Natural killer cell (primary cell): ENCODE results near the gene DCUN1D3. TPM values are rescaled to one million over a fixed set of nuclear protein-coding genes. Genes with fewer than 3 reads are reported as not detected.

Source experiments
- ATAC-seq, 3 donors: fragments of 150-1000 bp in 2 of 3; fragments of 200-7000 bp in 1 of 3; cut with Tn5 transposase; 1 replicate in 1 of 3; 2 replicates in 2 of 3; pipeline ENCODE4 v1.10.0; 2021; ENCODE audit warnings: mild to moderate bottlenecking in 2 of 3, moderate library complexity in 2 of 3
- DNase-seq, 2 donors: peaks; one replicate each; pipeline versions ENCODE4 v3.0.0 to v3.0.0-alpha.2; 2013 to 2021; ENCODE audit warnings: mixed read lengths in 1 of 2
- H3K27ac ChIP-seq: one replicate; pipeline ENCODE4 v1.5.1; 2013; ENCODE audit warnings: mild to moderate bottlenecking, low read length
- H3K27me3 ChIP-seq: one replicate; pipeline ENCODE4 v1.6.1; 2013; ENCODE audit warnings: low read length; ENCODE audit not compliant: control insufficient read depth, insufficient read depth
- H3K36me3 ChIP-seq: one replicate; pipeline ENCODE4 v1.6.1; 2013; ENCODE audit warnings: low read length; ENCODE audit not compliant: control insufficient read depth, insufficient read depth
- H3K4me1 ChIP-seq: one replicate; pipeline ENCODE4 v1.6.1; 2013; ENCODE audit warnings: low read length; ENCODE audit not compliant: control insufficient read depth, insufficient read depth
- H3K4me3 ChIP-seq: one replicate; pipeline ENCODE4 v1.5.1; 2013; ENCODE audit warnings: low read length
- H3K9me3 ChIP-seq: one replicate; pipeline ENCODE4 v1.6.1; 2013; ENCODE audit warnings: low read length; ENCODE audit not compliant: control insufficient read depth, insufficient read depth
- H3K27ac Mint-ChIP-seq, 2 donors: one replicate each; pipeline ENCODE4 v1.8.0; 2022; ENCODE audit warnings: mild to moderate bottlenecking in 2 of 2, mixed read lengths in 2 of 2, moderate library complexity in 1 of 2
- H3K27me3 Mint-ChIP-seq, 2 donors: one replicate each; pipeline ENCODE4 v1.8.0; 2022; ENCODE audit warnings: low read depth in 2 of 2, mixed read lengths in 2 of 2
- H3K36me3 Mint-ChIP-seq: one replicate; pipeline ENCODE4 v1.8.0; 2022; ENCODE audit warnings: mixed read lengths
- H3K4me1 Mint-ChIP-seq, 2 donors: one replicate each; pipeline ENCODE4 v1.8.0; 2022; ENCODE audit warnings: mixed read lengths in 2 of 2
- H3K4me3 Mint-ChIP-seq: one replicate; pipeline ENCODE4 v1.8.0; 2022; ENCODE audit warnings: mild to moderate bottlenecking, moderate library complexity, mixed read lengths
- H3K9me3 Mint-ChIP-seq, 2 donors: one replicate each; pipeline ENCODE4 v1.8.0; 2022; ENCODE audit warnings: mixed read lengths in 2 of 2
- WGBS: methylation state at CpG from one replicate; pipeline ENCODE4 v1.1.7; 2013; ENCODE audit warnings: missing lambda C conversion rate; ENCODE audit not compliant: insufficient coverage; 5-methylcytosine and 5-hydroxymethylcytosine counted together
- intact Hi-C: fragments of 100-400 bp; cut with micrococcal nuclease; formaldehyde crosslinking; loops from one replicate; pipeline ENCODE4 v1.14.2; 2022
- total RNA-seq, 4 donors: library from RNA; stranded (reverse); fragments of 120-200 nt in 1 of 4; gene quantifications; one replicate each; pipeline versions ENCODE4 v1.2.3 to v1.2.4, GENCODE V29; 2013 to 2022
- TF ChIP-seq, protein P1 (sequence below): fragments of 200-600 bp; IDR thresholded peaks from one replicate; pipeline ENCODE4 v1.8.0; 2022; ENCODE audit warnings: antibody characterized with exemption

The DCUN1D3 gene, protein sequence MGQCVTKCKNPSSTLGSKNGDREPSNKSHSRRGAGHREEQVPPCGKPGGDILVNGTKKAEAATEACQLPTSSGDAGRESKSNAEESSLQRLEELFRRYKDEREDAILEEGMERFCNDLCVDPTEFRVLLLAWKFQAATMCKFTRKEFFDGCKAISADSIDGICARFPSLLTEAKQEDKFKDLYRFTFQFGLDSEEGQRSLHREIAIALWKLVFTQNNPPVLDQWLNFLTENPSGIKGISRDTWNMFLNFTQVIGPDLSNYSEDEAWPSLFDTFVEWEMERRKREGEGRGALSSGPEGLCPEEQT
- 1 to 10 TPM; 5.3 to 9.3 (median 6.1) TPM for total RNA-seq
- 5.7 TPM for total RNA-seq (2013)

DNA sequence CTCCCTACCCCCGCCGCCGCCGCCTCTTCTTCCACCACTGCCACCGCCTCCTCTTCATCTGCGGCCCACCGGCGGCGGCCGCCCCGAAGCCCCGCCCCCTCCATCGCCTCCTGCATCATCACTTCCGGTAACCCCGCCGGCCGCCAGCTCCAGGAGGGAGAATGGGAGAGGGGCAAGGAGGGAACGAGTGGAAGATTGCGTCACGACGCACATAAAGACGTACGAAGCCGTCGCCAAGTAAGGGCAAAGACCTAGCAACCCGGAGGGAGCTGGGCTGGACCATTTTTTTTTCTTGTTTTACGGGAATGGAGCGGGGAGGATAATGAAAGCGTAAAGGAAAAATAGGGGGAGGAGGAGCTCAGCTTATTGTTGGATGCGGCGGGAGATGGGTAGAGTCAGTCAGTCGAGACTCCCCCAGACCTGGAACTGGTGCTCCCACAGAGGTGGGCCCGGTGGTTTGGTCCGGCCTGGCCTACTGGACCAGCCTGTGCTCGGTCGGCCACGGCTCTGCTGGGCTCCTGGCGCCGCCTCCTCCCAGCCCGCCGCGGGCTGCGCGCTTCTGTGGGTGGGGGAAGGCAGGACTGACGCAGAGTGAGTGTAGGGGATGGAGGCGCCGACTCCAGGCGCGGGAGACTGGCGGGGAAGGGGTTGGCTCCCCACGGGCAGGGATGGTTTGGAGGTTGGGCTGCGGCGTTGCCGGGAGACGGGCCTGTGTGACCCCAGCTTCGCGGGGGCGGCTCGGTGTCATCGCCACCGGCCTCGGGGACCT, at the start of gene DCUN1D3, which contains the start of gene LYRM1:
Gene DCUN1D3 (minus strand): TSS at position 60 of the 769 bp plus-strand sequence. CDS start 37,820 bp downstream, outside the sequence.
Gene LYRM1 (plus strand): TSS at position 473 of the 769 bp plus-strand sequence. CDS start 14,785 bp downstream, outside the sequence.
- peak; percentile 73 to 83 (median 79) for ATAC-seq
- intact Hi-C loops, result loop anchor here (2.0 kb wide), 1 partner anchor 160 kb away; the partner anchor contains the start of gene THUMPD1
- no peaks in the 10 kb centered on the region for H3K9me3 ChIP-seq
- DNase-seq, result peak; percentile 80 to 94
- H3K27ac Mint-ChIP-seq, result peak within 1 kb of the TSS; percentile 92 to 96
- peaks cover 69% of the 10 kb centered on the region in 2 donors for H3K4me1 Mint-ChIP-seq
- no peaks in the 10 kb centered on the region for H3K36me3 Mint-ChIP-seq
- peaks cover 33% of the 10 kb centered on the region for H3K4me1 ChIP-seq
- H3K27ac ChIP-seq, result peak within 1 kb of the TSS; percentile 94
- peak within 1 kb of the TSS; percentile 94 for H3K4me3 Mint-ChIP-seq
- H3K27me3 ChIP-seq, result no peaks in the 10 kb centered on the region
- H3K4me3 ChIP-seq, result peak within 1 kb of the TSS; percentile 74
- WGBS, result under 1% methylated on average over 56 of the region's 62 CpGs
- TF ChIP-seq, protein P1, sequence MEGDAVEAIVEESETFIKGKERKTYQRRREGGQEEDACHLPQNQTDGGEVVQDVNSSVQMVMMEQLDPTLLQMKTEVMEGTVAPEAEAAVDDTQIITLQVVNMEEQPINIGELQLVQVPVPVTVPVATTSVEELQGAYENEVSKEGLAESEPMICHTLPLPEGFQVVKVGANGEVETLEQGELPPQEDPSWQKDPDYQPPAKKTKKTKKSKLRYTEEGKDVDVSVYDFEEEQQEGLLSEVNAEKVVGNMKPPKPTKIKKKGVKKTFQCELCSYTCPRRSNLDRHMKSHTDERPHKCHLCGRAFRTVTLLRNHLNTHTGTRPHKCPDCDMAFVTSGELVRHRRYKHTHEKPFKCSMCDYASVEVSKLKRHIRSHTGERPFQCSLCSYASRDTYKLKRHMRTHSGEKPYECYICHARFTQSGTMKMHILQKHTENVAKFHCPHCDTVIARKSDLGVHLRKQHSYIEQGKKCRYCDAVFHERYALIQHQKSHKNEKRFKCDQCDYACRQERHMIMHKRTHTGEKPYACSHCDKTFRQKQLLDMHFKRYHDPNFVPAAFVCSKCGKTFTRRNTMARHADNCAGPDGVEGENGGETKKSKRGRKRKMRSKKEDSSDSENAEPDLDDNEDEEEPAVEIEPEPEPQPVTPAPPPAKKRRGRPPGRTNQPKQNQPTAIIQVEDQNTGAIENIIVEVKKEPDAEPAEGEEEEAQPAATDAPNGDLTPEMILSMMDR, result no peak
- no peaks in the 10 kb centered on the region for H3K9me3 Mint-ChIP-seq
- H3K36me3 ChIP-seq, result peaks cover 3% of the 10 kb centered on the region
- no peaks in the 10 kb centered on the region for H3K27me3 Mint-ChIP-seq

DNA sequence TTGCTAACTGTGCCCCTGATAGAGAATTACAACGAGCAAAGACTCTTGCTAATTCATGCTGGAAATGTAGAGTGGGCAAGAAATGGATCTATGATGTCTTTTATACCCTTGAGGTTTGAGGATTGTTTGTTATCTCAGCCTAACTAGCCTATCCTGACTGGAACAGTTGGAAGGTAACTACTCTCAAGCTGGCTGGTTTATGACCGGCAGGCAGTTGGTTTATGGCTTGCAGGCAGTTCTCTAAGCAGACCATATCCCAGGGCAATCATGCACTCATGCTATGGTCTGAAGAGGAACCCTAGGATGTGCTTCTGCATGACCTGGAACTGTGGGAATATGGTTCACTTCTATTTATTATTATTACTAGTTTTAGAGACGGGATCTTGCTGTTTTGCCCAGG, 49.5 kb upstream of the DCUN1D3 start:
- Mint-ChIP-seq H3K27me3 (no peaks in the 10 kb centered on the region), H3K27ac (no peak overlapping the region), H3K36me3 (no peaks in the 10 kb centered on the region), H3K4me1 (no peaks in the 10 kb centered on the region), H3K4me3 (no peak overlapping the region), H3K9me3 (no peaks in the 10 kb centered on the region)
- no peaks in the 10 kb centered on the region for H3K36me3 ChIP-seq
- 90% methylated on average over 3 of the region's 3 CpGs for WGBS
- DNase-seq (no peak), ATAC-seq (no peak)
- no peaks in the 10 kb centered on the region for H3K27me3 ChIP-seq
- no peak overlapping the region for H3K27ac ChIP-seq
- TF ChIP-seq, protein P1, result no peak
- intact Hi-C loops, result loop anchor here (5.0 kb wide), 1 partner anchor 97 kb away; no protein-coding TSS in a partner anchor
- no peaks in the 10 kb centered on the region for H3K4me1 ChIP-seq
- no peak overlapping the region for H3K4me3 ChIP-seq
- H3K9me3 ChIP-seq, result no peaks in the 10 kb centered on the region

DNA sequence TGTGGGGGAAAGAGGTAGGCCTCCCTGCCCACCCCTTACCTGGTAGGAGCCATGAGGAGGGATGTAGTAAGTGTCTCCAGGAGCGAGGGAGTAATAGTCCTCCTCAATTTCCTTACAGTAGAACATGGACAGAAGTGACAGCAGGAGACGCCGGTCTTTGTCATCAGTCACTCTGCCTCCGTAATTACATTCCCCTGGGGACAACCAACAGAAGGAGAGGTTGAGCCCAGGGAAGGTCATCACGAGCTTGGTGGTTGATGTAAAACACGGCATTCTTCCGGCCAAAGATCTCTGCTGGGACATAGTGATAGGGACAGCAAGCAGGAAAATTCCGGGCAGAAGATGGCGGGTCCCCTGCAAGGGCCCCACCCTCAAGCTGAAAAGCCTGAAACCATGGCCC, 48.3 kb upstream of the DCUN1D3 start:
- Histone ChIP-seq H3K9me3 (no peaks in the 10 kb centered on the region), H3K27ac (no peak overlapping the region), H3K4me3 (no peak overlapping the region), H3K4me1 (no peaks in the 10 kb centered on the region), H3K36me3 (no peaks in the 10 kb centered on the region), H3K27me3 (no peaks in the 10 kb centered on the region)
- WGBS, result 96% methylated on average over 8 of the region's 9 CpGs
- H3K9me3 Mint-ChIP-seq, result no peaks in the 10 kb centered on the region
- no peak overlapping the region for H3K4me3 Mint-ChIP-seq
- no peak for DNase-seq
- TF ChIP-seq, protein P1, result no peak
- no peaks in the 10 kb centered on the region for H3K36me3 Mint-ChIP-seq
- ATAC-seq, result no peak
- H3K4me1 Mint-ChIP-seq, result no peaks in the 10 kb centered on the region
- intact Hi-C loops, result loop anchor here (5.0 kb wide), 1 partner anchor 96 kb away; no protein-coding TSS in a partner anchor
- no peaks in the 10 kb centered on the region for H3K27me3 Mint-ChIP-seq
- H3K27ac Mint-ChIP-seq, result no peak overlapping the region
